ENCODE data around the gene MPRIP.

MPRIP gene

DNA sequence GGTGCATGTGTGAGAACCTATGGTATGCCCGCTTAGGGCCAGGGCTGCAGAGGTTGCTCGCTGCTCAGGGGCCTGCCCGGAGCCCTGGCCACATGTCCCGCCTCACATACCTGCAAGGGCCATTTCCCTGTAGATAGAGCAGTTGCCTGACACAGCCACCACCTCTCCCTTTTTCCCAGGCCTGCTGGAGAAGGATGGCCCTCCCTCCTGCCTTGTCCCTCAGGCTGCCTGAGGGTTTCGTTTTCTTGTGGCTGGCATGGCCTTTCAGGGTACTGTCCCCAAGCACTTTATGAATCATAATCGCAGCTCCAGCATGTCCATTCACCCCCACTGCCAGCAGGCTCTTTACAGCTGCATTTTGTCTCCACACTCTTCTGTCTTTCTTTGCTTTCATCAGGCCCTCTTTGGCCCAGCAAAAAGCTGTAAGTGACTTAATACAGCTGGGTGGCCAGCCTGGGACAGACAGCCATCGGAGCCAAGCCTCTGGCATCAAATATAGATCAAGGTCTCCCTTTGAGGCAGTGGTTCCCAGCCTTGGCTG is 65.7 kb downstream of the MPRIP start:
- DNase-seq (ENCODE audit: low spot score) = no peak

GRCh38 chr17:17108451-17109049 is 66.3 kb downstream of the MPRIP start:
- peak; percentile 53 for DNase-seq (ENCODE audit: low spot score)

GRCh38 chr17:17109256-17109655 is 67.0 kb downstream of the MPRIP start:
- peak; percentile 61 for DNase-seq (ENCODE audit: low spot score)

- peak; percentile 85 for DNase-seq (ENCODE audit: low spot score)
Observed at GRCh38 chr17:17109907-17110306, 67.7 kb downstream of the MPRIP start.

- DNase-seq (ENCODE audit: low spot score) = peak; percentile 23
Observed at GRCh38 chr17:17110520-17110919, 68.3 kb downstream of the MPRIP start.

- peak; percentile 30 for DNase-seq (ENCODE audit: low spot score)
Observed at GRCh38 chr17:17111401-17112393, 69.4 kb downstream of the MPRIP start.

DNA sequence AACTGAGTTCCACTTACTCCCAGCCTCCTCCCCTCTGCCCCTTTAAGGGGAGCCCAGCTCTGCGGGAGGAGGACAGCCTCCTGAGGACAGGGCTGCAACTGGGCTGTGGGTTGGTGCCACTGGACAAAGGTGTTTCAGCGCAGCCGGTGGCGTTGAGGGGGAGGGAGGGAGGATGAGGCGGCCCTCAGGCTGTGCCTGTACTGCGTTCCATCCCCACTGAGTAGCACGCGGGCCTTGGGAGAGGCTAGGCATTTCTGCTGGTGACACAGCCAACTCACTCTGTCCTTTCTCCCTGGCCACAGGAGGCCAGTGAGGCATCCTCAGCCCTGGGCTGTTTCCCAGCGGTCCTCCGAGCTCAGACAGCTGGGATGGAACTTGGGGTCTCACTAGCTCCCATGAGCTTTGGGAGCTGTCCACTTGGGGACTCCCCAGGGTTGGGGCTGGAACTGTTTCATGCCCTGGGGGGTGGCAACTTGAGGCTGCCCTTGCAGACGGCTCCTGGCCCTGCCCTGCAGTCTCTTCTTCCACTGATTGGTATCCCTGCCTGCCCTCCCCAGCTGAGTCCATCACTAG is 70.5 kb downstream of the MPRIP start:
- no peak for DNase-seq (ENCODE audit: low spot score)

- no peak for DNase-seq (ENCODE audit: low spot score)
Observed at GRCh38 chr17:17114592-17115225, 72.5 kb downstream of the MPRIP start.

DNA sequence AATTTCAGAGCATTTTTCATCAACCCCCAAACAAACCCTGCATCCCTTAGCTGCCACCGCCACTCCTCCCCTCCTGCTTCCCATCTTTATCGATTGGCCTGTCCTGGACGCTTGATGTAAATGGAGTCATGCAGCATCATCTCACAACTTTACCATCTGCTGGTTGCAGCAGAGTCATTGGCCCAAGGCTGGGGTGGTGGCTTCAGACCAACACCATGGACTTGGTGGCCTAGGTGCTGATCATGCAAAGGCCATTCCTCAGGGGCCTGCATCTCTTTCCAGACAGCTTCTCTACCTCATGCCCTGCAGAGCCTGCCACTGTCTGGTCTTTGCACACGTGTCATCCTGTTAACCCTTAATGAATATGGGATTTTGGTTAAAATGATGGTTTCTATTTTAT is 73.4 kb downstream of the MPRIP start:
- no peak for DNase-seq (ENCODE audit: low spot score)

GRCh38 chr17:17116406-17116805 is 74.1 kb downstream of the MPRIP start:
- no peak for DNase-seq (ENCODE audit: low spot score)

GRCh38 chr17:17117923-17118322 is 75.7 kb downstream of the MPRIP start:
- DNase-seq (ENCODE audit: low spot score) = no peak

- no peak for DNase-seq (ENCODE audit: low spot score)
Observed at GRCh38 chr17:17118399-17118798, 76.1 kb downstream of the MPRIP start.

DNA sequence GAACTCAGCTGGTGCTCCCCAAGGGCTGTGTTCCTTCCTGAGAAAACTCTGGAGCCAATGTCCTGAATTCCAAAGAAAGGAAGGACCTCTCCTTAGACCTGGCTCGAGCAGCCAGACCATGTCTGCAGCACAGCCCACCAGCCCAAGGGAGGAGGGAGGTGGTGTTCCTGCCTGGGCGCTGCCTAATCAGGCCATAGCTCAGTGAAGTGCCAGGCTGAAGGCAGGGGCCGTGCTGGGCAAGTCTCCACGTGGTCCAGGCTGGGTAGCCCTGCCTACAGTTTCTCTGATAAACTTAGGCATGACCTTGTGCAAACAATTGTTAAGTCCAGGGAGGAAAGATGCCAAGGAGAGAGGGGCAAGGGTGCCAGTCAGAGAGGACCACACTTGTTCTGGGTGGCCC is 76.8 kb downstream of the MPRIP start:
- no peak for DNase-seq (ENCODE audit: low spot score)

DNA sequence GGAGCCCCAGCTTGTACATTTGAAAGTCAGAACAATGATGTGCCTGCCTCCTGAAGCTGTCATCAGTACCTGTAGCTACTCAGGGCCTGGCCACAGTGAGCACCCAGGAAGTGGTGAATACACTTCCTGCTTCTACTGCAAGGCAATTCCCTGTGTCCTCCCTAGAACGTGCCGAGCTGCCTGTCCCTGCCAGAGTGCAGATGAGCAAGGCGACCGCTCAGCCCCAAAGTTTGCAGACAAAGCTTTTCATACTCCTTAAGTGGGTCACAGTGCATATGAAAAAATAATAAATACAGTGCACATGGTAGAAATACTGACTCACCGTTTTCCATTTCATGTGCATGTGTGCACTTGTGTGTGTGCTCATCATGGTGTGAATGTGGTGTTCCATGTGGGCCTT is 77.3 kb downstream of the MPRIP start:
- DNase-seq (ENCODE audit: low spot score) = no peak

- DNase-seq (ENCODE audit: low spot score) = no peak
Observed at GRCh38 chr17:17120294-17120693, 78.0 kb downstream of the MPRIP start.

DNA sequence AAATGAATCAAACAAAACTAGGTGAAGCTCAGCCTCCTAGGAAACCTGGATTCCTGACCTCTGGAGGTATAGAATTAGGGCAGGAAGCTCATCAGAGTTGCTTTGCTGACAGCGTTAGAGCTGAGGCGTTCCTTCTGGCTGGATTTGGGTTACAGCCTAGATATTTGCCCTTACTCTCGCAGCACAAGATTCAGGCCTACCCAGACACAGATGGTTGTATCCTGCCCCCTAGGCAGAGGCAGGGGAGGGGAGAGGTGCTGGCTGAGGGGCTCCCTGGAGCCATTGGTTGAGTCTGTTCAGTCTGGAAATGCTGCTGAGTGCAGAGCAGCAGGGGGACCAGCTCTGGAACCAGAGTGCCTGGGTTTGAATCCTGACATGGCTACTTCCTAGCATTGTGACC is 78.4 kb downstream of the MPRIP start:
- DNase-seq (ENCODE audit: low spot score) = no peak

DNA sequence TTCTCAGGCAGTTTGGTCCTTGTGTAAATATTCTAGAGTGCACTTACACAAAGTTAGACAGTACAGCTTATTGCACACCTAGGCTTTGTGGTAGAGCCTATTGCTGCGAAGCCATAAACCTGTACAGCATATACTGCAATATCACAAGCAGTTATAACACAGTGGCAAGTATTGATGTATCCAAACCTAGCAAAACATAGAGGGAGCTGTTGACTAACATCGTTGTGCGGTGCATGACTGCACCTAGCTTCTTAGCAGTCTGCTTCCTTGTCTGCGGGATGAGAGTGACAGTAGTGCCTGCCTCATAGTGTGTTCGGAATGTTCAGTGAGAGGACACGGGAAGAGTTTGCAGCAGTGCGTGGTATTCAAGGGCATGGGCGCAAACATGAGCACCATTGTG is 78.9 kb downstream of the MPRIP start:
- DNase-seq (ENCODE audit: low spot score) = no peak

DNA sequence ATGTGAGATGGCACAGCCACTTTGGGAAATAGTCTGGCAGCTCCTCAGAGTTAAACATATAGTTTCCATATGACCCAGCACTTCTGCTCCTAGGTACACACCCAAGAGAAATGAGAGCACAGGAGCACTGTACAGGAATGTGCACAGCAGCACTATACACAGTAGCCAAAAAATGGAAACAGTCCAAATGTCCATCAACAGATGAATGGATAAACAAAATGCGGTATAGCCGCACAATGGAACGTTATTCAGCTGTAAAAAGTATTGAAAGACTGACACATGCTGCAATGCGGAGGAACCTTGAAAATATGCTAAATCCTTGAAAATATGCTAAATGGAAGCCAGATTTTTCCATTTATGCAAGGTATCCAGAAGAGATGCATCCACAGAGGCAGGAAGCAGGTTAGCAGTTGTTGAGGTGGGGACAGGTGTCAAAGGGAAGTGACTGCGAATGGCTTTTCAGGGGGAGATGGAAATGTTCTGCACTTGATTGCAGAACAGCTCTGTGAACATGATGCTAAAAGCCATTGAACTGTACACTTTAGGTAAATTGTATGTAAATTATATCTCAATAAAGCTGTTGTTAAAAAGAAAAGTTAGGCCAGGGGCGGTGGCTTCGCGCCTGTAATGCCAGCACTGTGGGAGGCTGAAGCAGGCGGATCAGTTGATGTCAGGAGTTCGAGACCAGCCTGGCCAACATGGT is 80.7 kb downstream of the MPRIP start:
- no peak for DNase-seq (ENCODE audit: low spot score)

DNA sequence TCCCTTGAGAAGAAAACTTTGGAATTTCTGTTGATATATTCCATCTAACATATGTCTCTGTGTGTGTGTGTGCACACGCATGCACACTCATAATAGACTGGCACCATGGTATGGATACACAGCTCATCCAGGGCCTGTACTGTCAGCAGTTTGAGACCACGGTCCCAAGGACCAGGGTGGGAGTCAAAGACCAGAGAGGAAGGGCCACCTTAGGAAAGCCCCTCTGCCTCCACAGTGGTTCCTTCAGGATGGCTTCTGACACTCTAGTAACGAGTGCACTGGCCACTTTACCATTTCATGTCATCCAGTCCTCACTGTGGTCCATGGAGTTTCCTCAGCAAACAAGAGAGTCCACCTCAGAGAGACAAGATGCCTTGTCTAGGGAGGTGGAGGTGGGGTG is 82.1 kb downstream of the MPRIP start:
- no peak for DNase-seq (ENCODE audit: low spot score)

DNA sequence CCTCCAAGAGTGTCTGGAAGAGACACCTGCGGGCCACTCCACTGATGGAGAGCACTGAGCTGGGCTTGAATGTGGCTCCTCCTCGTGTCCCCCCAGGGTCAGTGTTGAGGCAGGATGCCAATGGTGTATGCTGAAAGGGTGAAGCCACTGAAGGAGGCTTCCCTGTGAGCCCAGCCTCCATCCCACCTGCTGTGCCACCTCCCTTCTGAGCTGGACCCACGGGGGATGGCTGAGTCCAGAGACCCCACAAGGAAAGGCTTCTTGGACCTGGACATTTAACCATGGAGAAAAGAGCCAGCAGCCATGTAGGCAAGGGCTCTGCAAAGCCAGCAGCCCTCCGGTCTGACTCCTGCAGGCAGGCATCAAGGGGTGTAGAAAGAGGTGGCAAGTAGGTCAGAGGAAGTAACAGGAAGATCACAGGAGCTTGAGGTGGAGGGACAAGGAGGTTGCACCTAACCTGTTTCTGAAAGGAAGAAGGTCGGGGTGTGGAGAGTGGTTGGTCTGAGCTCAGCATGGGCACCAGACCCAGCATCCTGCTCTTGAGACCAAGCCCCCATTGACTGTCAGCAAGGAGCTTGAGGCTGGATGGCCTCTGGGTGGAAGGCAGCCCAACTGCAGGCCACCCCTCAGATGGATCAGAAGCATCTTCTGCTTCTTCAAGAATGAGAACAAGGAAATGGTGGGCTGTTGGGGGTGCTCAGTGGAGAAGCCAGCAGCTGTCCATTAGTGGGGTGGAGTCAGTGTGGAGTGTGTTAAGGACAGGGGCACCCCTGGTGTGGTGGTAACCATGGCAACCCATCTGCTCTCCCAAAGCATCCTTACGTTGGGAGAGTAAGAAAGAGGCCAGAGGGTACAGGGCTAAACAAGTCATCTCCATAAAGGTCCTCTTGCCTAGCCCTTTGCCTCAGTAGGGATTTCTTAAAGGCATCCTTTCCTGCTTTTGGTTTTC is 83.2 kb downstream of the MPRIP start:
- no peak for DNase-seq (ENCODE audit: low spot score)
